ENCODE measurements around the gene ACACA.

The ACACA gene

DNA sequence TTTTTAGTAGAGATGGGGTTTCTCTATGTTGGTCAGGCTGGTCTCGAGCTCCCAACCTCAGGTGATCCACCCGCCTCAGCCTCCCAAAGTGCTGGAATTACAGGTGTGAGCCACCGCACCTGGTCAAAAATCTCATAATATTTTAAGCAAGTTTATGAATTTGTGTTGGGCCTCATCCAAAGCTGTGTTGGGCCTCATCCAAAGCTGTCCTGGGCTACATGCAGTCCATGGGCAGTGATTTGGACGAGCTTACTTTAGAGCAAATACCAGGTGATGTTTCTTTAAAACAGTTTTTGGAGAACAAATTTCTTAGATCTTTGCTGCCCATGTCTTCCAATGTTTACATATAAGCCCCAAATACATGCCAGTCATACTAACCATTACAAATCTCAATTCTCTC is 115.3 kb downstream of the ACACA start:
- DNase-seq (ENCODE audit: low read depth): no peak

GRCh38 chr17:37286430-37286829 is 120.2 kb downstream of the ACACA start:
- DNase-seq (ENCODE audit: low read depth): no peak

DNA sequence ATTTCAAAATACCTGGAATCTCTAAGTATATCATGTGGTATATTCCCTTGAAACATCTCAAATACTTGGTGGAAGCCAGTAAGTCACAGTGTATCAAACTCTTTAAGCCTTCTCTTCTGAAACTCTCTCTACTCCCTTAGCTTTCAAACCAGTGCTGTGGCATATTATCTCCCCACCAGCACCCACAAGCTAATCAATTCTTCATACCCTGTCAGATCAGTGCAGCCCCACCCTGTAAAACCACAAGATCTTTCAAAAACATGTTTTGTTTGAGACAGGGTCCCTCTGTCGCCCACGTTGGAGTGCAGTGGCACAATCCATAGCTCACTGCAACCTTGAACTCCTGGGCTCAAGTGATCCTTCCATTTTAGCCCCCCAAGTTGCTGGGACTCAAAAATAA is 122.4 kb downstream of the ACACA start:
- DNase-seq (ENCODE audit: low read depth): no peak

DNA sequence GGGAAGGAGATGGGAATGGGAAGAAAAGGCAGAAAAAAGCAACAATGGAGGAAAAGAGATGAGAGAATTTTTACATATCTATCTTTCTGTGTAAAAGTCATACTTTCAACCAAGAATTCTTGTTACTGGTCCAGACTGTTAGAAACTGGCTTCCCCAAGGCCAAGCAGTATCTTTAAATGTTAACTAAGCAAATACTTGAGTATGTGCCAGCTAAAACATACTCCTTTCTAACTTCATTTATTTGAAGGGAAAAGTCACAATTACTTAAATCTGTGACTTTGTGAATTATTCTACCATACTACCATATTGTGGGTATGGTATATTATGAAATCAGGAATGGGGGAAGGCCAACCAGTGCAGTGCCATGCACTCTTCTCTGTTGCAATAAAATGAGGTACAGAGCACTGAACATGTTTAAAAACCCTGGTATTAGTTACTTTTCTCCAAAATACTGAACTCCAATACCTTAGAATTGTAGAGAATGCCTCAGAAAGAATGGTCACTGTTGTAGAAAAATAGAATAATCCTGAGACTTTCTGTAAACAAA is 123.1 kb downstream of the ACACA start:
- no peak for DNase-seq (ENCODE audit: low read depth)

GRCh38 chr17:37280841-37281240 is 125.8 kb downstream of the ACACA start:
- DNase-seq (ENCODE audit: low read depth): no peak

DNA sequence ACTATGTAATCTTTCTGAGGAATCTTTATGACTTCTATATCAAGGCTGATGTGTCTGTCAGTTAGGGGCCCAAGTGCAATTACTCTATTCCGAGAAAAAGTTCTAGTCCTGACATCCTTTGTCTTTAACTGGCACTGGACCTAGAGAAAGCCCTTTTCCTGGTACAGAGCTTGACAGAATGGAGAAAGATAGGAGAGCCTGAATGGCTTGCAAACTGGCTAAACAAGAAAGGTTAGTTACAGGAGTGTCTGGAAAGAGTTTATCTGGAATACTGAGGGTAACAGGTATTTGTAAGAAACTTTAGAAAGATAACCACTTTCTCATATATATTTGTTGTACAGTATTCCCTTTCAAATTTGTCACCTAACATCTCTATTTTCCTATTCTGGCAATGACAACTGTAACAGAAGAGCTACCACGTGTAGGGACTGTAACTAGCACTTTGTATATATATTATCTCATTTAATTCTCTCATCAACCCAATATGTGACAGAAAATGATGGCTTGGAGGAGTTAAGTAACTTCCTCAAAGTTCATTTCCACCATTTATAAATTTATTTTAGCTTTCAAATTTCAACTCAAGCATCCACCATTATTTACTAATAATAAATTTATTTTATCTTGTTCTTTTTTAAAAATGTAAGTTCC is 128.3 kb downstream of the ACACA start:
- no peak for DNase-seq (ENCODE audit: low read depth)

DNA sequence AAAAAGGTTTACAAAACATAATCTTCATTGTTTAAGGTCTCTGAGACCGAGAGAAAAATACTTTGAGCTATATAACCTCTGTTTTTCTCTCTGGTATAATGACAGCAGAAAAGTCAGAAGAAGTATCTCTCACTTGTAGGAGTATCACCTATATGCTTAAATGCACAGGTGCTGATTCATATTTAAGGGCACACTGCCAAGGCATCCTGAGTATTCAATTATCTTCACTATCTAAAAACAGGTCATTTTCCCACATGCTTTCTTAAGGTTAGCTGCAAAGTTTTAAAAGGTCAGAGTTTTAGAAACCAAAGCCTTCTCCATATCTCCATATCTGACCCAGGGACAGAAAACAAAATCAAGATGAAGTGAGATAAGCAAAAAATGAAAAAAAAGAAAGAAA is 130.2 kb downstream of the ACACA start:
- no peak for DNase-seq (ENCODE audit: low read depth)

DNA sequence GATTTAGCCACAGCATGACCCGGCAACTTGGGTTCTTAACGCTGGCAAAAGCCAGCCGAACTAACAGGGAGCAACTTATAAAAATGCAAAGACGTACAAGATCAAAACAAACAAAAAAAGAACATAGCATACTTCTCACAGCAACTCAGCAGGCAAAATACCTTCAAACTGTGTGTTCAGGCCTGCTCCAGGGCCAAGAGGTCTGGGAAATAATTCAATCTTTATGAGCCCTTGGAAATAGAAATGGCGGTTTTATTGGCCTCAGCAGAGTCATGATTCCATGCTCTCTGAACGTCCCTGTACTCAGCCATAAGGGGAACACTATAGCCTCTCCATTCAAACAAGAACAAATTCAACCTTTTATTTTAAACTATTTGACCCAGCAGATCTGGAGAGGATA is 132.2 kb downstream of the ACACA start:
- no peak for DNase-seq (ENCODE audit: low read depth)

DNA sequence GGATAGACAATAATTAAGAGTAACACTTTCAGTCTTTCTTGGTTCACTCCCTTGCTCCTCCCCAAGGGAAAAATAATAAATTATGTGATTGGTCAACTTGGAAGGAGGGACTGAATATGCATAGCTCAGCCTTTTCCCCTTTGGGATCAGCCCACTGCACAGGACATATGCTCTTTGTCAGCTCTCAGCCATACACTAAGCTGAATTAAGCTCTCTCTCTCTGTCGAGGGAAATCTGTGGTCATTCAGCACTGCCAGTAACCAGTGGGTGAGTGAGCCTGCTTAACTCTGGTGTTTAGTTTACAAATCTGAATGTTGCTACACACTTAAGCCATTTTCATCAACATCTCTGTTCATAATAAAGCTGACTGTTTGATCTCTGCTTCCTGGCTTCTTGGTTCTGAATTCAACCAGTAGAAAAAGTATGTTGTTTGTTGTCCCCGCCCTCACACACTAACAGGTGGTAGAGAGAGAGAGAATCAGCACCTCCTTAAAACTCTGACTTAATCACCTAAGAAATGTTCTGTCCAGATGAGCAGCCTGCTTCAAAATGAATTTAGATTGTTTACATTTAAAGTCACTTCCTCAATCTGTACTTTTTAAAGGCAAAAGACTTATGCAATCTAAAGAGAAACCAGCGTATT is 133.1 kb downstream of the ACACA start:
- no peak for DNase-seq (ENCODE audit: low read depth)

DNA sequence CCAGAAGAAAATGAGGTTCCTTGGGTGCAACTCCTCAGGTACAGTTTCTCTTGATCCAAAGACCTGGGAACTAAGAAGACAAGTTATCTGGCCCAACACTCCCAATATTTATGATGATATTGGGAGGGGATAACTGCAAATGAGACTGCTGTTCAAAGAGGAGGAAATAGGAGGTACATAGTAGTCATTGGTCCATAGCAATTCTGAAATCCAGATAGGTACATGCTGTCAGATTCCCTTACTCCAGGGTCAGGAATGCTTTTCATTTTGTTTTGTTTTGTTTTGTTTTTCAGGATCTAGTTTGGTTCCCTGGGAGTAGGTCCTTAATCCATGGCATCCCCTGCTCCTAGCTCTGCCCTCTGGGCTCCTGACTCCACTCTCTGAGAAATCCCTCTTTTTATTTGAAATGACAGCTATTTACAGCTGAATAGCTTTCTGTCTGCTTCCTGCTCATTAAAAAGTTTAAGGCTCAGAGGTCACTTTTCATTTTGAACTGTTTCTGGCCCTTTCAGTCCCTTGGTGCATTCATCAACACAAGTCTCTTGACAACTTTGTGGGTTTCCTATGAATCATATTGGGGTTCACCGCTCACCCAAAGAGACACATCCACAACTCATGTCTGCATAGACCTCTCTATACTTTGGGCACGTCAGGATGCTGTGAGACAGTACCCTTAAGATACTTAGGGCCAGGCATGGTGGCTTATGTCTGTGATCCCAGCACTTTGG is 141.0 kb downstream of the ACACA start:
- DNase-seq (ENCODE audit: low read depth): no peak

GRCh38 chr17:37261286-37261685 is 145.3 kb downstream of the ACACA start:
- DNase-seq (ENCODE audit: low read depth): no peak

GRCh38 chr17:37259030-37259735 is 147.5 kb downstream of the ACACA start:
- no peak for DNase-seq (ENCODE audit: low read depth)

- no peak for DNase-seq (ENCODE audit: low read depth)
Measured at GRCh38 chr17:37256627-37257026, 150.0 kb downstream of the ACACA start.

DNA sequence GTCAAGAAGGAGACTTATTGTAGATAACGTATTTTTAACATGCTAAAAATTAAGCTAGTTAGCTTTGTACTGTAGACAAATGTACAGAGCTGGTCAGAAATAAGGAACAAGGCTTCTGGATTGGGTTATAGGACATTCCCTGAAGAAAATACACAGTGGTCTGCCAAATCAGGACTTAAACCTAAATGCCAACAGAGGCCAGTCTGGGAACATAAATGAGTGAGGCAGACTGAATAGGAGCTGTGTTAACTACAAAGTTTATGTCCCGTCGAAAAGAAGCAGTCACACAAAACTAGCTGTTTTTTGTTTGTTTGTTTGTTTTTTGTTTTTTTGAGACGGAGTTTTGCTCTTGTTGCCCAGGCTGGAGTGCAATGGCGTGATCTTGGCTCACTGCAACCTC is 151.2 kb downstream of the ACACA start:
- DNase-seq (ENCODE audit: low read depth): no peak

- DNase-seq (ENCODE audit: low read depth): no peak
Measured at GRCh38 chr17:37247825-37248224, 158.8 kb downstream of the ACACA start.

GRCh38 chr17:37246085-37246484 is 160.6 kb downstream of the ACACA start:
- no peak for DNase-seq (ENCODE audit: low read depth)

- DNase-seq (ENCODE audit: low read depth): no peak
Measured at GRCh38 chr17:37240381-37240780, 166.3 kb downstream of the ACACA start.

DNA sequence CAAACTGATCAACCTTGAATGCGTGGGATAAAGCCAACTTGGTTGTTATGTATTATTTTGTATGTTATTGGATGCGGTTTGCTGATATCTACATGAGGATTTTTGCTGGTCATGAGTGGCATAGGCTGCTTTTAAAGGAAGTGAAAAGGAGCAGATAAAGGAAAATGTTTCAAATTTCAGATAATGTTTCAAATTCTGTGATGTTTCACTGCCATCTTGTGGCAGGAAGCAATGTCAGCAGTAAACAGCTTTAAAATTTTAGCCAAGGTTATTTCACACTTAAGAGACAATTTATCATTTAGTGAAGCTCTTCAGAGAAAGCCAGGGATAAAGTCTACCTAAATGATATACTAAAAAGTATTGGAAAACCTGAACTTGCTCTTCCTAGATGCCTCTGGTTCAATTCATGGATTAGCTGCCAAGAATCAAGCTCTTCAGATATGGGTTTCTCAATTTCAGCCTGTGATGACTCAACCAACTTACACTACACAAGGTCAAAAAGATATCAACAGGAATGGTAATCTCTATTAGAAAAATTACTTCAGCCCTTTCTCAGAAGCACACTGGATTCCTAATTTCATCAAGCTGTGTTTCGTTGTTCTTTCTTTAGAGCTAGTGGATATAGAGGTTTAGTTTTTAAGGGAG is 166.8 kb downstream of the ACACA start:
- DNase-seq (ENCODE audit: low read depth): no peak

DNA sequence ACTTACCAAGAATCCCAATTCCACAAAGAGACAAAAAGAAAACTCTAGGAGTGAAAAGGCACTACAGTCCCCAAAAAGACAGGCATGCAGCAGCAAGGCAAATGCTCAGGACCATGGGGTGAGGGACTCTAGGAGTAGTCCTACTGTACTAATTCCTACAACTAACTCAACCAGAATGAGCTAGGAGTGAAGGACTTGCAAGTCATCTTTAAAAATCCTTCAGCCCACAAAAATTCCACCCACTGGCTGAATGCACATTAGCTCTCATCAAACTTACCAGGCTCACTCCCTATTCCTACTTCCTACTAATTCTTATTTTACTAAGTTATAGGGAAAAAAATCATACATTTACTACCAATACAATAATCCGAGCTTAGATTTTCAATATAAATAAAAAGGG is 172.5 kb downstream of the ACACA start:
- no peak for DNase-seq (ENCODE audit: low read depth)

DNA sequence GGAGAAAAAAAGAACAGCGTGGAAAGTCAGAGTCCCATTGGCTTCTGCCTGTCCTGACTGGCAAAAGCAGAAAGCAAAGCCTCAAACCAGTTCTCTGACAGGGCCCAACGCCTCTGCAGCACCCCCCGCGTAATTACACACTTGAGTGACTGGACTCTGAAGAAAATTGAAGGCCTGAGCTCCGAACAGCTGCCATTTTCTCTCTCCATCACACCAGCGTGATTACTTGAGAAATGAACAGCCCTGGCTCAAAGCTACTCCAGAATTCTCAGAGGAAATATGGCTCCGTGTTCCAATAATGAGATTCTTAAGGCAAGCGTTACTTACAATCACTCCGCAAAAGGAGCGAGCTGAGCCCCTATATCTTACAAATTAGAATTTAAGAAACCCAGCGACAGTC is 173.6 kb downstream of the ACACA start:
- DNase-seq (ENCODE audit: low read depth): no peak

DNA sequence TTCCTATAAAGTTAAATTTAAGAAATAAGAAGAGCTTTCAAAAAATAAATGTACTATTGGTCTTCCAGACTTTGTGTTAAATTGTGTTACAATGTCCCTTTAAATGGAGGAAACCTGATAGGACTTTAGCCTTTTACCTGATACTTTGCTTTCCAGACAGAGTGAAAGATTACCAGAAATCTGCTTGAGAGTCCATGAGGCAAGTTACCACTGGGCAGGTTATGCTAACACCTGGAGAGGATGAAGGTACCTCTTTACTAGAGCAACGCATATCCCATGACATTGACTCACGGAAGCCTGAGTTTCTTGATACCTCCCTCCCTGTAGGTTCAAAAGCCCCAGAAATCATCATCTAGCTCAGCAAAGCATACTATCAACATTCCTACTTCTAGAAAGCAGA is 174.7 kb downstream of the ACACA start:
- DNase-seq (ENCODE audit: low read depth): no peak

DNA sequence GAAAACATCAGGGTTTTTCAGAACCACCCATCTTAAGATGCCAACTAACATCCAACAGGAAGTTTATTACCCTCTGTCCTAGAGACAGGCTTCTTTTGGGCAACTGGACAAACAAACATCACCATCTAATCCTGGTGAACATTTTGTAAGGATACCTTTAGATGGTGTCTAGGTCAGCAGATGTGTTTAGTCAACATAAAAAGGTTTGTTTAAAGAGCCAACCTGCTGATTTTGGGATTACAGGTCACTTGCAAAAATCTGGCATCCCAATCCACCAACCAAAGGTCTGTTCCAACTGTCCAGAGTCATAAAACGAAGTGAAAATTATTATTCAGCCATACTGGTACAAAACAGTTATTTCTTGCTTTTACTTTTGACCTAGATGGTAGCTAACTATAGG is 176.0 kb downstream of the ACACA start:
- no peak for DNase-seq (ENCODE audit: low read depth)
